ENCODE data around the gene SAMD7.

Gene SAMD7

DNA sequence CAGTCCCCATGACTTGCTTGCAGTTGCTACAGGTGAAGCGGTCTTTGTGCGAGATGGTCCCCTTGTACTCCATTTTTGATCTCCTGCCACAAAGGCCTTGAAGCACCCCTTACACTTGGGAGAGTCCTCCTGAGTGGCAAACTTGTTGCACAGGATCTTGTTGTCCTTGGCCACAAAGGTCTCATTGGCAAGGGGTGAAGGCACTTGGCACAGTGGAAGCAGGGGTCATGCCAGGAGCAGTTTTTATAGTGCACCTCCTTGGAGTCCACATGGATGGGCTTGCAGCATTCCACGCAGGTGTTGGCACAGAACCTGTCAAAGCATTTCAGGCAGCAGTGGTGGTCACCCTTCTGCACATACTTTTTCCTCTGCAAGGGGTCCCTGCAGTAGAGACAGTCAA is 35.0 kb downstream of the SAMD7 start:
- Mint-ChIP-seq H3K27ac (no peak overlapping the region), H3K4me3 (no peak overlapping the region), H3K4me1 (no peaks in the 10 kb centered on the region), H3K9me3 (peaks cover 6% of the 10 kb centered on the region), H3K27me3 (ENCODE audit: low read depth, poor library complexity) (peaks cover 2% of the 10 kb centered on the region), H3K36me3 (ENCODE audit: low read depth) (no peaks in the 10 kb centered on the region)
- TF ChIP-seq CTCF (IDR thresholded peaks at IDR 0.05) = no peak
- DNase-seq = no peak

DNA sequence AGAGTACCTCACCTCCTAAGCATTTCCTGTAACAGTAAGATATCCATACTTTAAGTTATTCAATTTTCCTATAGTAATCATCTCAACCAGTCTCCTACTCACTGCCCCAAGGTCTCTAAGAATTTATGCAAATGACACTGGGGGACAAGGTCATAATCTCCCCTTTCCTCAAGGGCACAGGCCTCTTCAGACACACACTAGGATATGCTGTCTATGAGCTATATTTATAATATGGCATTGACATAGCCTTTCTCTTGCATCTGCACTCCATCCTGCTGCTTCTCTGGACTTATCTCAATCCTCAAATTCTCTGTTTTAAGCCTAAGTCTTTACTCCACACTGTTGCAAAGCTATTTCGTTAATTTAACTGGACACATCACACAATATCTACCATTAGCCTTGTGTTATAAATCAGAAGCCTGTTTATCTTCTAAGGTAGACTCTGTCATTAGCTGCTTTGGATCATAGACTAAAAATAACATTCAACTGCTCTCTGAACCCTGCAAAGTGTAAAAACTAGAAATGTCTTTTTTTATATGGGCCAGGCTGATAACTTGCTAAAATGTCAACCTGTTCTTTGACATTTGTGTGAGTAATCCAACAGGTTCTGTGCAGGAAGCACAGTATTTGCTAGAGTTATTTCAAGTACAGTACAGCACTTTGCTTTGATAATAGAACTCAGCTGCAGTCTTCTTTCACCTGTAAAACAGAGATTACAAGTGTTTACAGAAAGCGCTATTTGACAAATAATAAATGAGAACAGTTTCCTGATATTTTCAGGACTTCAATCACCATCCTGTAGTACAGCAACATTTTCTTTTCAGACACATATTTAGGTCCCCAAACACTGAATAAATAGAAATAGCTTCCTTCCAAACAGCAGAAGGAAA is 37.4 kb downstream of the SAMD7 start:
- TF ChIP-seq CTCF (IDR thresholded peaks at IDR 0.05) = no peak
- H3K9me3 Mint-ChIP-seq = peaks cover 4% of the 10 kb centered on the region
- no peak for DNase-seq
- H3K4me3 Mint-ChIP-seq = no peak overlapping the region
- no peaks in the 10 kb centered on the region for H3K36me3 Mint-ChIP-seq (ENCODE audit: low read depth)
- H3K4me1 Mint-ChIP-seq = peaks cover under 1% of the 10 kb centered on the region
- H3K27me3 Mint-ChIP-seq (ENCODE audit: low read depth, poor library complexity) = peaks cover 5% of the 10 kb centered on the region
- no peak overlapping the region for H3K27ac Mint-ChIP-seq

DNA sequence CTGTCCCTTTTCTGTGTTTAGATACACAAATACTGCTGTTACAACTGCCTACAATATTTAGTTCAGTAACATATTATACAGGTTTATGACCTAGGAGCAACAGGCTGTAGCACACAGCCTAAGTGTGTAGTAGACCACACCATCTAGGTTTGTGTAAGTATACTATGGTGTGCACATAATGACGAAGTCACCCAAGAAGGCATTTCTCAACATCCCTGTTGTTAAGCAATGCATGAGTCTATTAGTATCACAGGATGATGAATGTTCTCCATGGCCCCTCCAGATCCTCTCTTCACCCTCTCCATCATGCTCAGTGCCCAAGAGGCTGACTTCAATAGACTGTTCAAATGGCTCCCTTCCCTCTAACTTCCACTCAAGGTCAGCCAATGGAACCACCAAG is 40.7 kb downstream of the SAMD7 start:
- TF ChIP-seq CTCF (IDR thresholded peaks at IDR 0.05) = no peak
- peaks cover 4% of the 10 kb centered on the region for H3K9me3 Mint-ChIP-seq

GRCh38 chr3:169953462-169954141 is 42.2 kb downstream of the SAMD7 start:
- H3K36me3 Mint-ChIP-seq (ENCODE audit: low read depth) = no peaks in the 10 kb centered on the region
- no peak overlapping the region for H3K4me3 Mint-ChIP-seq
- DNase-seq = no peak
- no peak overlapping the region for H3K27ac Mint-ChIP-seq
- peaks cover 7% of the 10 kb centered on the region for H3K27me3 Mint-ChIP-seq (ENCODE audit: low read depth, poor library complexity)
- TF ChIP-seq CTCF (IDR thresholded peaks at IDR 0.05) = no peak
- peaks cover 8% of the 10 kb centered on the region for H3K4me1 Mint-ChIP-seq
- peaks cover 4% of the 10 kb centered on the region for H3K9me3 Mint-ChIP-seq

More for the DNA sequence above, 40.7 kb downstream of the SAMD7 start:
- Mint-ChIP-seq H3K36me3 (ENCODE audit: low read depth) (no peaks in the 10 kb centered on the region), H3K4me1 (peaks cover 8% of the 10 kb centered on the region), H3K27me3 (ENCODE audit: low read depth, poor library complexity) (peaks cover 3% of the 10 kb centered on the region), H3K27ac (no peak overlapping the region), H3K4me3 (no peak overlapping the region)
- DNase-seq = no peak

- DNase-seq = no peak
- peak overlapping the region; percentile 59 for H3K27ac Mint-ChIP-seq
- TF ChIP-seq CTCF (IDR thresholded peaks at IDR 0.05) = no peak
- peaks cover 10% of the 10 kb centered on the region for H3K27me3 Mint-ChIP-seq (ENCODE audit: low read depth, poor library complexity)
- no peaks in the 10 kb centered on the region for H3K36me3 Mint-ChIP-seq (ENCODE audit: low read depth)
- peaks cover 4% of the 10 kb centered on the region for H3K9me3 Mint-ChIP-seq
- H3K4me3 Mint-ChIP-seq = no peak overlapping the region
- peaks cover 8% of the 10 kb centered on the region for H3K4me1 Mint-ChIP-seq
Measured at GRCh38 chr3:169954142-169954756, 42.9 kb downstream of the SAMD7 start.
